ENCODE data around the gene PEF1.

PEF1 gene

GRCh38 chr1:31671147-31671546, 26.5 kb upstream of the PEF1 start:
- DNase-seq (ENCODE audit: low spot score): no peak

- no peak for DNase-seq (ENCODE audit: low spot score)
Measured at GRCh38 chr1:31670593-31670964, 25.9 kb upstream of the PEF1 start.

GRCh38 chr1:31669786-31670592, 25.3 kb upstream of the PEF1 start:
- DNase-seq (ENCODE audit: low spot score): peak; percentile 75

GRCh38 chr1:31669433-31669785, 24.7 kb upstream of the PEF1 start:
- DNase-seq (ENCODE audit: low spot score): no peak

GRCh38 chr1:31668303-31668883, 23.7 kb upstream of the PEF1 start:
- no peak for DNase-seq (ENCODE audit: low spot score)

- DNase-seq (ENCODE audit: low spot score): no peak
Measured at GRCh38 chr1:31667065-31667785, 22.5 kb upstream of the PEF1 start.

GRCh38 chr1:31666263-31666963, 21.7 kb upstream of the PEF1 start:
- no peak for DNase-seq (ENCODE audit: low spot score)

GRCh38 chr1:31665234-31665878, 20.7 kb upstream of the PEF1 start:
- no peak for DNase-seq (ENCODE audit: low spot score)

- DNase-seq (ENCODE audit: low spot score): no peak
Measured at GRCh38 chr1:31664528-31664927, 19.9 kb upstream of the PEF1 start.

- DNase-seq (ENCODE audit: low spot score): no peak
Measured at GRCh38 chr1:31663622-31664452, 19.2 kb upstream of the PEF1 start.

- no peak for DNase-seq (ENCODE audit: low spot score)
Measured at GRCh38 chr1:31662463-31662862, 17.8 kb upstream of the PEF1 start.

- no peak for DNase-seq (ENCODE audit: low spot score)
Measured at GRCh38 chr1:31661856-31662255, 17.2 kb upstream of the PEF1 start.

- DNase-seq (ENCODE audit: low spot score): no peak
Measured at GRCh38 chr1:31660871-31661455, 16.3 kb upstream of the PEF1 start.

GRCh38 chr1:31659889-31660288, 15.2 kb upstream of the PEF1 start:
- no peak for DNase-seq (ENCODE audit: low spot score)

- DNase-seq (ENCODE audit: low spot score): no peak
Measured at GRCh38 chr1:31658721-31659120, 14.0 kb upstream of the PEF1 start.

GRCh38 chr1:31657972-31658510, 13.4 kb upstream of the PEF1 start:
- no peak for DNase-seq (ENCODE audit: low spot score)

- no peak for DNase-seq (ENCODE audit: low spot score)
Measured at GRCh38 chr1:31657020-31657804, 12.5 kb upstream of the PEF1 start.

- no peak for DNase-seq (ENCODE audit: low spot score)
Measured at GRCh38 chr1:31655756-31656155, 11.1 kb upstream of the PEF1 start.

- DNase-seq (ENCODE audit: low spot score): no peak
Measured at GRCh38 chr1:31655104-31655503, 10.4 kb upstream of the PEF1 start.

- no peak for DNase-seq (ENCODE audit: low spot score)
Measured at GRCh38 chr1:31654474-31654776, 9.7 kb upstream of the PEF1 start.

Measured in pons (tissue), 1 donor.